Left lung (tissue), 10 donors: Measurements from ENCODE around the gene RANGAP1. TPM values are rescaled to one million over a fixed set of nuclear protein-coding genes. Genes with fewer than 3 reads are reported as not detected.

Source experiments
- ATAC-seq: fragments of 200-7000 bp; cut with Tn5 transposase; one replicate; pipeline ENCODE4 v1.9.1; 2020; ENCODE audit warnings: moderate library complexity
- DNase-seq, 4 donors: peaks; one replicate each; pipeline ENCODE4 v3.0.0-alpha.2; 2013 to 2020
- H3K27ac ChIP-seq, 2 donors: fragments of 200-600 bp; sonication (generic) in 1 of 2; one replicate each; pipeline versions ENCODE4 v1.5.0 to v1.8.0; 2020 to 2021
- H3K27me3 ChIP-seq, 2 donors: fragments of 200-600 bp; sonication (generic) in 1 of 2; one replicate each; pipeline versions ENCODE4 v1.5.0 to v1.8.0; 2020 to 2021
- H3K36me3 ChIP-seq, 2 donors: fragments of 200-600 bp; sonication (generic) in 1 of 2; one replicate each; pipeline versions ENCODE4 v1.5.0 to v1.8.0; 2020 to 2021
- H3K4me1 ChIP-seq, 2 donors: fragments of 200-600 bp; one replicate each; pipeline ENCODE4 v1.8.0; 2021
- H3K4me3 ChIP-seq, 2 donors: fragments of 200-600 bp; sonication (generic) in 1 of 2; one replicate each; pipeline versions ENCODE4 v1.5.0 to v1.8.0; 2020 to 2021; ENCODE audit warnings: mild to moderate bottlenecking in 1 of 2
- H3K9me3 ChIP-seq, 2 donors: fragments of 200-600 bp; sonication (generic) in 1 of 2; one replicate each; pipeline versions ENCODE4 v1.5.0 to v1.8.0; 2020 to 2021
- CTCF ChIP-seq, 2 donors: fragments of 200-600 bp; sonication (generic) in 1 of 2; IDR thresholded peaks; one replicate each; pipeline versions ENCODE4 v1.5.0 to v1.8.0; 2021; ENCODE audit warnings: antibody characterized with exemption in 2 of 2
- intact Hi-C, 2 donors: fragments of 100-400 bp; cut with DNase I; formaldehyde crosslinking; loops; one replicate each; pipeline versions ENCODE4 v1.11.2 to v1.14.2; 2022
- polyA plus RNA-seq, 6 donors: library from polyadenylated mRNA; unstranded; fragments of 120-200 nt; gene quantifications; one replicate each; pipeline ENCODE4 v1.2.1, GENCODE V29; 2013; ENCODE audit not compliant: insufficient read length in 6 of 6
- total RNA-seq, 2 donors: library from RNA; stranded (reverse); fragmentation: NEBNext Ultra II Directional; extraction: Animal tissue kit (Norgen Biotek cat#: 25700); gene quantifications; one replicate each; pipeline ENCODE4 v1.2.1, GENCODE V29; 2021
- donor health status: DM: no; HTN: yes; CAD: no.
- donor health status: DM: no; HTN: no; CAD: no.

The RANGAP1 gene
- total and polyA plus RNA-seq, 8 donors, result 35.0 to 65.8 (median 40.1) TPM

GRCh38 chr22:41250127-41250526 lies 35.9 kb downstream of the RANGAP1 start:
- H3K4me3 ChIP-seq, result no peak overlapping the region
- no peaks in the 10 kb centered on the region for H3K27me3 ChIP-seq
- ATAC-seq (no peak), DNase-seq (no peak)
- H3K36me3 ChIP-seq, result peaks cover 0 to 100% of the 10 kb centered on the region in 2 donors
- no peak overlapping the region for H3K27ac ChIP-seq
- intact Hi-C loops, result no loop called here
- H3K4me1 ChIP-seq, result no peaks in the 10 kb centered on the region
- no peak for TF ChIP-seq CTCF (IDR thresholded peaks at IDR 0.05)
- no peaks in the 10 kb centered on the region for H3K9me3 ChIP-seq

- TF ChIP-seq CTCF (IDR thresholded peaks at IDR 0.05), result no peak
- no peaks in the 10 kb centered on the region for H3K27me3 ChIP-seq
- intact Hi-C loops, result no loop called here
Measured at GRCh38 chr22:41249442-41249841, 36.5 kb downstream of the RANGAP1 start.

GRCh38 chr22:41248758-41249157 lies 37.2 kb downstream of the RANGAP1 start:
- intact Hi-C loops, result no loop called here
- TF ChIP-seq CTCF (IDR thresholded peaks at IDR 0.05), result no peak
- ATAC-seq (no peak), DNase-seq (no peak)
- Histone ChIP-seq H3K9me3 (no peaks in the 10 kb centered on the region), H3K4me1 (no peaks in the 10 kb centered on the region), H3K4me3 (no peak overlapping the region), H3K36me3 (peaks cover 0 to 90% of the 10 kb centered on the region in 2 donors), H3K27ac (no peak overlapping the region), H3K27me3 (no peaks in the 10 kb centered on the region)

More at GRCh38 chr22:41249442-41249841, 36.5 kb downstream of the RANGAP1 start:
- H3K4me1 ChIP-seq, result no peaks in the 10 kb centered on the region
- no peak overlapping the region for H3K4me3 ChIP-seq
- H3K36me3 ChIP-seq, result peaks cover 0 to 96% of the 10 kb centered on the region in 2 donors
- no peak overlapping the region for H3K27ac ChIP-seq
- ATAC-seq, result no peak
- no peak for DNase-seq
- no peaks in the 10 kb centered on the region for H3K9me3 ChIP-seq

- DNase-seq (no peak), ATAC-seq (no peak)
- no peaks in the 10 kb centered on the region for H3K4me1 ChIP-seq
- no peaks in the 10 kb centered on the region for H3K27me3 ChIP-seq
- no peak overlapping the region for H3K4me3 ChIP-seq
- no peak overlapping the region for H3K27ac ChIP-seq
- intact Hi-C loops, result no loop called here
- no peak for TF ChIP-seq CTCF (IDR thresholded peaks at IDR 0.05)
- H3K36me3 ChIP-seq, result peaks cover 0 to 85% of the 10 kb centered on the region in 2 donors
- H3K9me3 ChIP-seq, result no peaks in the 10 kb centered on the region
Measured at GRCh38 chr22:41248314-41248713, 37.7 kb downstream of the RANGAP1 start.

- no peak for DNase-seq
- intact Hi-C loops, result no loop called here
- H3K27me3 ChIP-seq, result no peaks in the 10 kb centered on the region
- no peak for ATAC-seq
- H3K4me3 ChIP-seq, result no peak overlapping the region
- H3K9me3 ChIP-seq, result no peaks in the 10 kb centered on the region
- no peak for TF ChIP-seq CTCF (IDR thresholded peaks at IDR 0.05)
- H3K27ac ChIP-seq, result no peak overlapping the region
- no peaks in the 10 kb centered on the region for H3K4me1 ChIP-seq
- H3K36me3 ChIP-seq, result peaks cover 0 to 79% of the 10 kb centered on the region in 2 donors
Measured at GRCh38 chr22:41247703-41248102, 38.3 kb downstream of the RANGAP1 start.
